ENCODE measurements around the gene OPA3.
"Not testable (repeated sequence)": the region's sequence is repeated elsewhere in the genome, so short reads cannot be mapped to it uniquely, and the experiment has no call there.

Gene OPA3

DNA sequence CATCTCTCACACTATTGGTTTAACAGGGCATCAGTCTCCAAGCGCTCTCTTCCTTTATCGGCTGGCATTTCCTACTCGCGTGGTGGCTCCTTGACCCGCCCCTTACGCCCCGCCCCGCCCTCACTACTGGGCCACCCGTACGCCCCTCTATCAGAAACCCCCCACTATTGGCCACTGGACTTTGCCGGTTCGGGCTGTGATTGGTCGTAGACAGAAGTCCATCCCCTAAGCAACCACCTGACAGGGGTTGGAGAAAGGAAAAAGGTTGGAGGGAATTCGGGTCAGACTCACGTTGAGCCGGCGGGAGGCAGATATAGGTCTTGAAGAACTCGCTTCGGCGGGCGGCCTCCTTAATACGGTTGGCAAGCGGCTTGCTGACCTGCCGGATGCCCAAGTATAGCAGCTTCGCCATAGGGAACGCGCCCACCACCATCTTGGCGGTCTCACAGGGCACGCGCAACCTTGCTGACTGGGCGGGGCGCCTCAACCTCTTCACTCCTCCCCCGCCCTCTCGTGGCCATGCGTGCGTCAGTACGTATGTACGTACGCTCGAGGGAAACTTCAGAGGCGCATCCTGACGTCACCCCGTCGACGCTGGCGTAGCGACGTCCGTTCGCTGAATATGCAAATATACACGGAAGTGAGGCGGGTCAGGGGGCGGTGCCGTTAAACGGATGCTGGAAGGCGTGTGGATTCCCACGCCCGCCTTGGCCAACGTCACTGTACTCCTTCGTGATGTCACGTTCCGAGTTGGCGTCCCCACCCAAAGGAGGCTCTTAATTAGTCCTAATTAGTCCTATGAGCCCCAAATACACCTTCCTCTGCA is at the start of gene OPA3:
Gene OPA3 (minus strand): TSS at position 471 of the 826 bp plus-strand sequence. CDS start 38 bp downstream, at position 433.
- peak; percentile 99 for DNase-seq

DNA sequence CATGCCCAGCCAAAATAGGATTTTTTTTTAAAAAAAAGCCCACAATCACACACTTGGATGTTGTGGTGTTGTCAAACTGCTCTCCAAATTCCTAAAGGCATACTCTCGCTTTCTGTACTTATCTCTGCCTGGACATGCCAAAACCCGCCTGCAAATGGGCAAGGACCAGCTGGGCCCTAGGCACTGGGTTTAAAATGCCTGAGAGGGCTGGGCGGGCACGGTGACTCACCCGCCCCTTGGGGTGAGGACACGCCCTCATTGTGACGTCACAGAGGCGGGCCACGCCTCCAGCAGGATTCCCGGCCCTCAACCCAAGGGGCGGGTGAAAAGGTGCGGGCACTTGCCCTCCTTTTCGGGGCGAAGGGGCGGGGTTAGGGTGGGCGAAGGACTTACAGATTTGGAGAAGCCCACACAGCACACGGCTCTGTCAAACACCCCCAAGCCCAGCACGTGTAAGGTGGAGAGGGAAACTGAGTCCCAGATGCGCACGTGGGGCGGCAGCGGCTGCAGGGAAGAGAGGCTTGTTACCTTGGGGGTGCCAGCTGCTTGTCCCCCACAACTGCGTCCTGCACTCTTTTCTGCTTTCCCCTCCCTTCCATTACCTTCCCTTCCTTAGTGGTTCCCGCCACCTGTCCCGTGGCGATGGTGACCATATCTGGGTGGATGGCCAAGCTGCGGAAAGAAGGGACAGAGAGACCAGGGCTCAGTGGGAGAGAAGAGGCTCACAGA is 48.0 kb upstream of the OPA3 start:
- peak; percentile 71 for DNase-seq

DNA sequence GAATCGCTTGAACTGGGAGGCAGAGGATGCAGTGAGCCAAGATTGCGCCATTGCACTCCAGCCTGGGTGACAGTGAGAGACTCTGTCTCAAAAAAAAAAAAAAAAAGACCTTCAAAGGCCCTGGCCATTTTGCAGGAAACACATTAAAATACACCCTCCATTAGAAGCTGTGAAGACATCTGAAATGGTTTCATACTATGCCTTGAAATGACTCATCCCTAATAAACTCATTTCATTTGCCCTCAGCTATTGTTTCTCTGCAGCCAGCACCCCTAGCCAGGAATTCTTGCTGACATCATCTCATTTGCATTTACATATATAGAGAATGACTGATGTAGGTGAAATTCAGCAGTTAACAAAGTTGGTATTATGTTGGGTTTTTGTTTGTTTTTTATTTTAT is 45.9 kb upstream of the OPA3 start:
- DNase-seq: peak; percentile 70

DNA sequence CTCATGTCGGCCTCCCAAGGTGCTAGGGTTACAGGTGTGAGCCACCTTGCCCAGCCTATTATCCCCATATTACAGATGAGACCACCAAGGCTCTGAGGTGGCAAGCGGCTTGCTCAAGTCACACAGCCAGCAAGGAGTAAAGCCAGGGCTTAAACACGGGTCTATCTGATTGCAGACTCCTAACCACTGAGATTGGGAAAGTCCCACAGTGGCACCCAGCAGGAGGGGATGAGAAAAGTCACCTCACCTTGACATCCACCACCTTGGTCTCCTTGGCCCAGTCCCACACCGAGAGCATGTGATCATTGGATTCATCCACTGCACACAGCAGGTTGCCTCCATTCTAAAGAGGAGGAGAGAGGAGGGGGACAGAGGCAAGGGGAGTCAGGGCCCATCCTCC is 45.1 kb upstream of the OPA3 start:
- DNase-seq: peak; percentile 19

DNA sequence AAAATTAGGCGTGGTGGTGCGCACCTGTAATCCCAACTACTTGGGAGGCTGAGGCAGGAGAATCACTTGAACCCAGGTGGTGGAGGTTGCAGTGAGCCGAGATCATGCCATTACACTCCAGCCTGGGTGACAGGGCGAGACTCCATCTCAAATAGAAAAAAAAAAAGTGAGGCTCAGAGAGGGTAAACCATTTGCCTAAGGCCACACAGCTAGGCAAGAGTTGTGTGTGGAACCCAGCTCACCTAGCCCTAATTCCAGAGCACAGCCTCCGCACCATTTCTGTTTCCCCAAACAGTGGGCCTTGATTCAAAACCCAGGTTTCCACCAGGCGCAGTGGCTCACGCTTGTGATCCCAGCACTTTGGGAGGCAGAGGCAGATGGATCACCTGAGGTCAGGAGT is 43.6 kb upstream of the OPA3 start:
- DNase-seq: not testable (repeated sequence)

DNA sequence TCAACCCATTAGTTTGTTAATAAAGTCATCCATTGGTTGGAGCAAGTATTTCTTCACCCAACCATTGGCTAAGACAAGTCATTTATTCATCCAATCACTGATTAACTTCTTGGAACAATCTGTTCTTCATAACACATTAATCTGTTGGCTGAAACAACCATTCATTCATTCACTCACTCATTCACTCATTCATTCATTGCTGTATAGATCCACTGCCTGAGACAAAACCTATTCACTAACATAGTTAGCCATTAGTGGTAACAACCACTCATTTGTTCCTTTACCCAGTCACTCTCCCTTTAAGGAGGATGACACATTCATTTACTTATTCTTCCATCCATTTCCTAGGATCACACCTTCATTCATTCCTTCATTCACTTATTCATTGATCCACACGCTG is 39.4 kb upstream of the OPA3 start:
- DNase-seq: no peak

DNA sequence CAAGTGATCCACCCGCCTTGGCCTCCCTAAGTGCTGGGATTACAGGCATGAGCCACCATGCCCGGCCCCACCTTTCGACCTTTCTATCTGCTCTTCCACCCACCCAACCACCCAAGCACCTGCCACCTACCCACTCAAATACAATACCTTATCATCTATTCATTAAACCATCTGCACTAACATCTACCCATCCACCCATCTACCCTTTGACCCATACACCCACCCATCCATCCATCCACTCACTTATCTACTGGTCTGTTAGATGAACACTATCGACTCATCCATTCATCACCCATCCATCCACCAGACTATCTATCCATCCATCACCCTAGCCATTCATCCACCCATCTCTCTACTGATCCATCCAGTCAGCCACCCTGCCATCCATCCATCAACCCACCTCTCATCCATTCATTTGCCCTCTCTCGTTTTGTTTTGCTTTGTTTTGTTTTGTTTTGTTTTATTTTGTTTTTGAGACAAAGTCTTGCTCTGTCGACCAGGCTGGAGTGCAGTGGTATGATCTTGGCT is 37.4 kb upstream of the OPA3 start:
- no peak for DNase-seq

DNA sequence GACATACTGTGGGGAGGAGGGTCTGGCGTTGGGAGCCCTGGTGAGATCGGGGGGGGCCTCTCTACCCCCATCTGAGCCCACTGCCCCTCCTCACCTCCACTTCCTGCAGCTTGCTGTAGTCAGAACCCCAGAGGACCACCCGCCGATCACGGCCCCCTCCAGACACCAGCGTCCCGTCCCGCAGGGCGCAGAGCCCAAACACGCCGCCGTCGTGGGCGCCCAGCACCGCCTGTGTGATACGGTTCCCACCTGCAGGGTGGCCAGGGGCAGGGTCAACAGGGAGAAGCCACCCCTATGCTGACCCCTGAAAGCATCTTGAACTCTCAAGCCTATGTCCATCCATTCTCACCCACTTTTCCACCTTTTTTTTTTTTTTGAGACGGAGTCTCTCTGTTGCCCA is 36.8 kb upstream of the OPA3 start:
- no peak for DNase-seq

DNA sequence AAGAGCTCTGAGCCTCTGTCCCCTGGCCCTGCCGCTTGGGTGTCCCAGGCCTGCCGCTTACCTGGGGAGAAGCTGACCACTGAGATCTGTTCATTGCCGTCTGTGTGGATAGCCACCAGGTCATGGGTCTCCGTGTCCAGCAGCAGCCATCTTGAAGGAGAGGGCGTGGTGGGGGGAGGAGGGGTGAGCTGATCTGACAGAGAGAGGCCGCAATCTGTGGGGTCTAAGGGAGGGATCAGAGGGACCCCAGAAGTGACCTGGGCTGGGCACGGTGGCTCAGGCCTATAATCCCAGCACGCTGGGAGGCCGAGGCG is 32.1 kb upstream of the OPA3 start:
- no peak for DNase-seq

DNA sequence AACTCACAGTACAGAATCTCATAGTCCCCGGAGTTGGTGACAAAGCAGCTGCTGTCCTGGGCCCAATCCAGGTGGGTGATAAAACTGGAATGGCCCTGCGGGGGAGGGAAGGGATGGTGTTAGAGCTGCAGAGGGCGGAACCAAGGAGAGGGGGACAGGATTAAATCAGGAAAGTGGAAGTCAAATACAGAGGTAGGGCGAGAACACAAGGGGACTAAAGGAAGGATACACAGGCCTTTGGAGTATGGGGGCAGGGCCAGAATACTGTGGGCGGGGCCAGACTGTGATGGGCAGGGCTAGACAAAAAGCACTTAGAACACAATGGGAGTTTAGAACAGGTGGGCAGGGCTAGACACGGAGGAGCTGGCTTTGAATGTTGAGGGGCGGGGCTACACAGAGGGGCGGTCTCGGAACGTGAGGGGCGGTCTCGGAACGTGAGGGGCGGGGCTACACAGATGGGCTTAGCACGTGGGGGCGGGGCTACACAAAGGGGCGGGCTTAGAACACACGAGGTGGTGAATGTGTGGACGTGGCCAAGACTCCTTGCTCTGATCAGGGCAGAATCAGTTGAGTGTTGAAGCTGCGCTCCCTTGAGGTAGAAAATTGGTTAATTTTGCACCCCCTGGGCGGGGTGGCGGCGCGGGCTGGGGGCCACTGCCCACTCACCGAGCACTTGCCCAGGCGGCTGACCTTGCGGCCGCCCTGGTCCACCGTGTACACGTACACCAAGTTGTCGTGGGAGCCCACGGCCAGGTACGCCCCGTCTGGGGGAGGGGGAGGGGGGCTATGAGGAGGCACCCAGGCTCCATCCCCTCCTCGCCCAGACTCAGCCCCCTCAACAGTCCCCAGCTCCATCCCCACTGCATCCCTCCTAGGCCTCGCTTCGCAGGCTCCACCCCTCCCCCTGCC is 31.4 kb upstream of the OPA3 start:
- peak; percentile 91 for DNase-seq

DNA sequence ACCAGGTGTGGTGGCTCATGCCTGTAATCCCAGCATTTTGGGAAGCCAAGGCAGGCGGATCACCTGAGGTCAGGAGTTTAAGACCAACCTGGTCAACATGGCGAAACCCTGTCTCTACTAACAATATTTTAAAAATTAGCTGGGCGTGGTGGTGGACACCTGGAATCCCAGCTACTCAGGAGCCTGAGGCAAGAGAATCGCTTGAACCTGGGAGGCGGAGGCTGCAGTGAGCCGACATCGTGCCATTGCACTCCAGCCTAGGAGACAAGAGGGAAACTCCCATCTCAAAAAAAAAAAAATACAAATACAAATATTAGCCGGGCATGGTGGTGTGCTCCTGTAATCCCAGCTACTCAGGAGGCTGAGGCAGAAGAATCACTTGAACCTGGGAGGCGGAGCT is 30.5 kb upstream of the OPA3 start:
- DNase-seq: not testable (repeated sequence)

DNA sequence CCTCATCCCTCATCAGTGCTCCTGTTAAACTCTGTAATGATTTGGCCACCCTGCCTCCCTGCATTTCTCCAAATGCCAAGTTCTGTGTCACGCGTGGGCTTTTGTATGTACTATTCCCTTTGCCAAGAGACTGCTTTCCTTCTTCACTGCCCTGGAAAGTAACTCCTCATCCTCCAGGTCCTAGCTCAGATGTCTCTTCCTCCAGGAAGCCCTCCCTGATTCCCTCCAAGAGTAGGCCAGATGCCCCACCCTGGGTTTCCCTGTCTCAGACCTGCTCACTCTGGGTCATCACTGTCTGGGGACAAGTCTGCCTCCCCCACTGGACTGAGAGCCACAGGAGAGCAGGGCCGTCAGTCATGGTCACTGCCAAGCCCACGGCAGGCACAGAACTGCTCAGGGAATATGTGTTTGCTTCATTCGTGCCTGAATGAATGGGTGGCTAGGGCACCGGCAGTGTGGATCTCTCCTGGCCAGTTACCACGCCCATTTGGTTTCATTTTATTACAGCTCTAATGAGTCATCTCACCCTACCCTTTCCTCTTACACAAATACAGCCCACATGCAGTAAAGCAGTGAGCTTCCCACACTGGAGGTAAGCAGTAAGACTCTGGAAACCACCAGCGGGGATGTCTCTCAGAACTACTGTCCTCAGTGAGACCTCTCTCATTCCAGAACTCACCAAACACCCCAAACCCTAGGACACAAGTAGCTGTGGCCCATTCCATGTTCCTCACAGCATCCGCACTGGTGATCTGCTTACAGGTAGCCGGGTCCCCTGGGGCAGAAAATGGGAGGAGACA is 29.5 kb upstream of the OPA3 start:
- DNase-seq: peak; percentile 90

DNA sequence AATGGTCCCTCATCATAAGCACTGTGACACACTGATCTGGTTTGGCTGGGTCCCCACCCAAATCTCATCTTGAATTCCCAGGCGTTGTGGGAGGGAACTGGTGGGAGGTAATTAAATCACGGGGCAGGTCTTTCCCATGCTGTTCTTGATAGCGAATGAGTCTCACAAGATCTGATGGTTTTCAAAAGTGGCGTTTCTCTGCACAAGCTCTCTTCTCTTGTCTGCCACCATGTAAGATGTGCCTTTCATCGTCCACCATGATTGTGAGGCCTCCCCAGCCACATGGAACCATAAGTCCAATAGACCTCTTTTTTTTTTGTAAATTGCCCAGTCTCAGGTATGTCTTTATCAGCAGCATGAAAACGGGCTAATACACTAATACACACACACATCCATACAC is 24.3 kb upstream of the OPA3 start:
- no peak for DNase-seq

DNA sequence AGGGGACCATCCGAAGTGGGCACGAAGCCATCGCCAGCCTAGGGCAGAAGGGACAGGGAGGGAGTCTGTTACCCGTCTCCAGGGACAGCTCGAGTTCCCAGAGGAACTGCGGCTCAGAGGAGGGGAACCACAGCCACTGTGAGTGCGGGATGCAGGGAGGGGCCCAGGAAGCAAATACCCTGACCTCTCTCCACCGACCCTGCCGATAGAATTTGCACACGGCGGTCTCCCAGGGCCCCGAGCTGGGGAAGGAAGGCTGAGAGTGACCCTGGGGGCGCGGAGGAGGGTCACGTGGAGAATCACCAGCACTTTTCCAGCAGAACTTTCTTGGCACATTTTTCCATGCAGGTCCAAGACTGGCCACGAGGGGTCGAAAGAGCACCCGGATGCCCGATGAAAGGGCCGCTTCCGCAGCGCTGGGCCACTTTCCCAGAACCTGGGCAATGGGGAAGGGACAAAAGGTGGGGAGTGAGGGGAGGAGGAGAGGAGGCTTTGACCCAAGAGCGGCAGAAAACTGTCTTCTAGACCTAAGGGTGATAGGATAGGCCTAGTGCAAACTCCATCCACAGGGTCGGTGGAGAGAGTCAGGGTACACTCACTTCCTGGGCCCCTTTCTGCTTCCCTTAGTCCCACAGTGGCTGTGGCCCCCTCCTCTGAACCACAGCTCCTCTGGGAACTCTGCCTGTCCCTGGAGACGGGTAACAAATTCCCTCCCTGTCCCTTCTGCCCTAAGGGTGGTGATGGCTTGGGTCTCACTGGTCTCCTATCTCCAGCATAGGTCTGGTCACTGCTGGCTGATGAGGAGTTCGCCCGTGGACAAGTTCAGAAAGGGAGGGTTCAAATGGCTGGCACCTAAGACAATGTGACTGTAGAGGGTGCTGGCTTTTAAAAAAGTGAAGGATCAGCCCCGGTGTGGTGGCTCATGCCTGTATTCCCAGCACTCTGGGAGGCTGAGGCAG is 22.7 kb upstream of the OPA3 start:
- peak; percentile 51 for DNase-seq

DNA sequence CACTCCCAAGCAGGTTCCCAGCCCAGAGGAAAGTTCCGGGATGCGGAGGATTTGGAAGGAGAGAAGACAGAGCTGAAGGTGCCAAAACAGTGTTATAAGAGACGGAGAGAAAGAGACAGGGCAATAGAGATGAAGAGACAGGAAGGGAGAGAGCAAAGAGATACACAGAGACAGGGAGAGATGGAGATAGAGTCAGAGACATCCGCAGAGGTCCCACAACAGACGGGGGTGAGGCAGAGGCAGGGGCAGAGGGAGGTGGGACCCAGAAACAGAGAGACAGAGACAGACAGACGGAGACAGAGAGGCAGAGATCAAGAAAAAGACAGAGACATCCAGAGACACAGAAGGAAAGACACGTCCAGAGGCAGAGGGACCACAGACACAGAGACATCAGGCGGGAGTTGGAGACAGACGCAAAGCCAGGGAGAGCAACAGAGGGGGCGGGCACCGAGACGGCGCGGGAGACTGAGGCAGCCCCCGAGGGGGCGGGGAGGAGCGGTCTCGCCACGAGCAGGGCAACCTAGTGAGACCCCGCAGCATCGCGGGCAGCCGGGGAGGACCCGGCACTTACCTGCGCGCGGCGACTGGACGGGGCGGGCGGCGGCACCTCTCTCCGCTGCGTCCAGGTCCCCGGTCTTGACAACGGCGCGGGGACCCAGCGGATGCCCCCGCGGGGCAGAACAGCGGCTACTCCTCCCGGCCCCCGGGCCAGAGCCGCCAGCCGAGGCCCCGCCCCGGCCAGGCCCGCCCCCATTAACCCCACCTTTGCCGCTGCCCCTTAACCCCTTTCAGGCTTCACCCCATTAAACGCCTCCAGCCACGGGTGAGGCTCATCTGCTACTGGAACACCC is 17.1 kb upstream of the OPA3 start, which contains the start of gene GPR4:
Gene GPR4 (minus strand): TSS at position 689 of the 851 bp plus-strand sequence. CDS start 10,346 bp downstream, outside the sequence.
- no peak for DNase-seq

DNA sequence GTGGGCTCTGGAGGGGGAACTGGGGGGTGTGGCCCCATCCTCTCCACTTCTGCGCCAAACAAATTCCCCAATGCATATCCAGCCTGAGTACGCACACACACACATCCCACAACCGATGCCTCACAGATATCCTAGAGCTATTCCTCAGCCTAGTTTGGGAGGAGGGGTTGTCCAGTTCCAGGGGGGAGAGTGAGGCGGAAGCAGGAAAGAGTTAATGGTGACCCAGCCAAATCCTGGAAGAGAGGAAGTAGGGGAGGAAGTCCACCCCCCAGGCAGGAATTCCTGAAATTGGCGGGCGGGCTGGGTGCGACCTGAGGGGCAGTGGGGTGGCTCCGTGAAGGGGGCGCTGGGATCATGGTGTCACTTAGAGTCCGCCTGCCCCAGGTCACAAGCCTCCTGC is 16.5 kb upstream of the OPA3 start:
- no peak for DNase-seq

DNA sequence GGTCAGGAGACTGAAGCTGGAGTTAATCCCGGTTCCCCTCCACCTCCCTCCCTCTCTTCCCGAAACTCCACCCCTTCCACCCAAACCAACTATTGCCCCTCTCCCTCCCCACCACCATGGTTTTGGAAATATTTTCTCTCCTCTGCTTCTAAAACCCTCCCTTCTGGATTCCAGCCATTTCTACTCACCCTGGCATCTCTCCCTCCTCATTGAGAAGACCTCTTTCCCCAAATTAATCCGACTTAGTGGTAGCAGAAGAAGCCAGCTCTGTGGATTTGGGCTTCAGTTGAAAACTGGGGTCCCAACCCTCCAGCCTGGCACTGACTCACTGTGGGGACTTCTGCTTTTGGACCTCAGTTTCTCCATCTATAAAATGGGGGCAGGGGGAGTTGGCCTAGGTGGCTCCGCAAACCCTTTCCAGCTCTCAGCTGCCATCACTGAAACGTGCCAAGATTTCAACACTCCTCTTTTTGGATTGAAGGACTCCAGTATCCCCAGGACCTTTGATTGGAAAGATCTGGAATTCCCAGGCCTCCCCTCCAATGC is 15.8 kb upstream of the OPA3 start:
- no peak for DNase-seq

DNA sequence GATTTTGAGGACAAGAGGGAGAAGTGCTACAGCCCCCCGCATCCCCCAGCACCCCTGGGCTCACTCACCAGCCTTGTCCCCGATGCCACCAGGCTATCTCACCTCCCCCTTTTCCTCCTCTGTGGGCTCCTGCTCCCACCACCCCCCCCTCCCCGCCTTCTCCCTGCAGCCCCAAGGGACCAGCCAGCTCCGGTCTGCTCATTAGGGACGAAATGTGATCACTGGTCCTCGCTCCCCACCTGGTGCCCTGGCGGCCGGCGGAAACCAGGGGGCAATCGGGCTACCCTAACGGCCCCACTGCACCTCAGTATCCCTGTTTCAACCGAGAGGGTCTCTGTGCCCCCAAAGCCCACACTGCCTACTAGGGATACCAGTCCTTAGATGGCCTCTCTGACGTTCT is 14.7 kb upstream of the OPA3 start:
- no peak for DNase-seq

DNA sequence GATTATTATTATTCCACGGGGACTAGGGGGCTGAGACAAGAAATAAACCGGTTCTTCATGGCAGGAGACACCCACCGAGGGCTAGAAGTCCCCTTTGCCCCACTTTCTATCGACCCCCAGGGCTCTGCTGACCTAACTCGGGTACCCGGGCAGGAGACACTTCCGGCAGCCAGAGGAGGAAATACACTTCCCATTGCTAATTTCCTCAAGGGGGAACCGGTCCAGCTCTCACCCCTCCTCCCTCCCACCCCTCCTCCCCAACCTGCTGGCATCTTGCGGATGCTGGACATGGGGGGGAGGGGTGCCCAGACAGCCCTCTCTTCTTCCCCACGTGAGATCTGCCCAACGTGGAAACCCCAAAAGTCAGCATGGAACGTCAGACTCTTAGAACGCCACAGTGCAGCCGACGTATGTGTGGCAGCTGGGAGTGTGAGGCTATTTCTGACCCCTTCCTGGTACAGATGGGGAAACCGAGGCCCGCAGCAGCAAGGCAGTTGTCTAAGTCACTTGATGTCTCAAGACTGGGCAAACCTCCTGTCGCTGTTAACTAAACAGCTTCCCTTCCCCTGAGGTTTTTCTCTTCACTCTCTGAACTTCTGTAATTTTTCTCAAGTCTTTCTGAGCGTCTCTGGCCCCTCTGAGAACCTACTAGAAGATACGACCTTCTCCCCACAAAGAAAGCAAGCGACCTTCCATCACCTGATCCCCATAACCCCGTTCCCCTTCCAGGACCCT is 13.8 kb upstream of the OPA3 start:
- no peak for DNase-seq
